ENCODE results near the gene NPPB.

DNA sequence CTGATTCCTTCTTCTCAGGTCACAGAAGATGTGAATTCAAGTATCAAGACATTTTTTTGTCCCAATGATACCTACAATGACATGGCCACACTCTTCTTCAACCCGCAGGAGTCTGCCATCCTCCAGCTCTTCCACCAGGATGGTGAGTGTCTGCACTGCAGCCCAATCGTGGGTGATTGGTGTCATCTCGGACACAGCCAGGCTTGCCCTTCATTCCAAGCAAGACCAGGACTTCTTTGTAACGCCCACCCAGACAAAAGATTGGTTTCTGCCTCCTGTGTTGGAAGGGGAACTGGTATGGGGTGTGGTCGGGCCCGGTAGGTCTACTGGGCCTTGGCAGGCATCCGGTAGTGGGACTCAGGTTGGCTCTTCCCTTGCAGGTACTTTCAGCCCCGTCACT is 25.2 kb downstream of the NPPB start:
- TF ChIP-seq, protein P1, sequence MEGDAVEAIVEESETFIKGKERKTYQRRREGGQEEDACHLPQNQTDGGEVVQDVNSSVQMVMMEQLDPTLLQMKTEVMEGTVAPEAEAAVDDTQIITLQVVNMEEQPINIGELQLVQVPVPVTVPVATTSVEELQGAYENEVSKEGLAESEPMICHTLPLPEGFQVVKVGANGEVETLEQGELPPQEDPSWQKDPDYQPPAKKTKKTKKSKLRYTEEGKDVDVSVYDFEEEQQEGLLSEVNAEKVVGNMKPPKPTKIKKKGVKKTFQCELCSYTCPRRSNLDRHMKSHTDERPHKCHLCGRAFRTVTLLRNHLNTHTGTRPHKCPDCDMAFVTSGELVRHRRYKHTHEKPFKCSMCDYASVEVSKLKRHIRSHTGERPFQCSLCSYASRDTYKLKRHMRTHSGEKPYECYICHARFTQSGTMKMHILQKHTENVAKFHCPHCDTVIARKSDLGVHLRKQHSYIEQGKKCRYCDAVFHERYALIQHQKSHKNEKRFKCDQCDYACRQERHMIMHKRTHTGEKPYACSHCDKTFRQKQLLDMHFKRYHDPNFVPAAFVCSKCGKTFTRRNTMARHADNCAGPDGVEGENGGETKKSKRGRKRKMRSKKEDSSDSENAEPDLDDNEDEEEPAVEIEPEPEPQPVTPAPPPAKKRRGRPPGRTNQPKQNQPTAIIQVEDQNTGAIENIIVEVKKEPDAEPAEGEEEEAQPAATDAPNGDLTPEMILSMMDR (IDR thresholded peaks at IDR 0.05), result no peak
- TF ChIP-seq POLR2A (IDR thresholded peaks at IDR 0.05), result no peak

Data from uterus (tissue), 2 donors.